NCI-H1105 treated with DMSO at 0.1 percent for 48 hours (cell line): ENCODE measurements around the gene CHRNG.
"Not testable (repeated sequence)": the region's sequence is repeated elsewhere in the genome, so short reads cannot be mapped to it uniquely, and the experiment has no call there.

Source experiments
- DNase-seq: peaks from one replicate; lab custom pipeline; 2025; lab: John Stamatoyannopoulos, UW

CHRNG gene

DNA sequence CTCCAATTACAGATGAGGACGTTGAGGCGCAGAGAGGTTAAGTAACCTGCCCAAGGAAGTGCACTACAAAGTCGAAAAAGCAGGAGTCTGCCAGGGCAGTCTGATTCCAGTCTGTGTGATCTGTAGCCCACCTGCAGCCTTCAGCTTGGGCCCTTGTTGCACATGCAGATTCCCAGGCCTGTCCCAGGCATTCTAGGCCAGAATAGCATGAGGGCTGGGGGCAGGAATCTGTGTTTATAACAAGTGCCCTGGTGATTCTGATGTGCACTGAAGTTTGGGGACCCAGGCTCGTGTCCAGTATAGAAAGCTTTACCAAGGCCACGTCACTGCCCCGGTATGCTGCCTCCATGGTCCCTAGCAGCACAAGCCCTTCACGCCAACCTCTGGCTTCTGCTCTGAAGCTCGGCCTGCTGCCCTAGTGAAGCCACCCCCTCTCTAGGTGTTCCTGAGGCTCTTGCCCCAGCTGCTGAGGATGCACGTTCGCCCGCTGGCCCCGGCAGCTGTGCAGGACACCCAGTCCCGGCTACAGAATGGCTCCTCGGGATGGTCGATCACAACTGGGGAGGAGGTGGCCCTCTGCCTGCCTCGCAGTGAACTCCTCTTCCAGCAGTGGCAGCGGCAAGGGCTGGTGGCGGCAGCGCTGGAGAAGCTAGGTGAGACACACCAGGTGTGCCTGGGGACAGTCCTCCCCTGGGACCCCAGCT is 4.6 kb downstream of the CHRNG start:
- DNase-seq, result no peak

DNA sequence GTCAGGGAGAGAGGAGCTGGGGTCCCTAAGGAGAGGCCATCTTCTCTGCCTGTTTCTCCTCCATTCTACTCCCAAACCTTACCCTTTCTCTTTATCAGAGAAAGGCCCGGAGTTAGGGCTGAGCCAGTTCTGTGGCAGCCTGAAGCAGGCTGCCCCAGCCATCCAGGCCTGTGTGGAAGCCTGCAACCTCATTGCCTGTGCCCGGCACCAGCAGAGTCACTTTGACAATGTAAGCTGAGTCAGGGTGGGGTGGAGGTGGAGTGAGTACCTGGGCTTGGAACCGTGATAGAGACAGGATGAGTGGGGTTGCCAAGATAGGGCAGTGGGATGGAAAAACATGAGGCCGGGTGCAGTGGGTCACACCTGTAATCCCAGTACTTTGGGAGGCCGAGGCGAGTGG is 5.2 kb downstream of the CHRNG start:
- DNase-seq, result no peak

DNA sequence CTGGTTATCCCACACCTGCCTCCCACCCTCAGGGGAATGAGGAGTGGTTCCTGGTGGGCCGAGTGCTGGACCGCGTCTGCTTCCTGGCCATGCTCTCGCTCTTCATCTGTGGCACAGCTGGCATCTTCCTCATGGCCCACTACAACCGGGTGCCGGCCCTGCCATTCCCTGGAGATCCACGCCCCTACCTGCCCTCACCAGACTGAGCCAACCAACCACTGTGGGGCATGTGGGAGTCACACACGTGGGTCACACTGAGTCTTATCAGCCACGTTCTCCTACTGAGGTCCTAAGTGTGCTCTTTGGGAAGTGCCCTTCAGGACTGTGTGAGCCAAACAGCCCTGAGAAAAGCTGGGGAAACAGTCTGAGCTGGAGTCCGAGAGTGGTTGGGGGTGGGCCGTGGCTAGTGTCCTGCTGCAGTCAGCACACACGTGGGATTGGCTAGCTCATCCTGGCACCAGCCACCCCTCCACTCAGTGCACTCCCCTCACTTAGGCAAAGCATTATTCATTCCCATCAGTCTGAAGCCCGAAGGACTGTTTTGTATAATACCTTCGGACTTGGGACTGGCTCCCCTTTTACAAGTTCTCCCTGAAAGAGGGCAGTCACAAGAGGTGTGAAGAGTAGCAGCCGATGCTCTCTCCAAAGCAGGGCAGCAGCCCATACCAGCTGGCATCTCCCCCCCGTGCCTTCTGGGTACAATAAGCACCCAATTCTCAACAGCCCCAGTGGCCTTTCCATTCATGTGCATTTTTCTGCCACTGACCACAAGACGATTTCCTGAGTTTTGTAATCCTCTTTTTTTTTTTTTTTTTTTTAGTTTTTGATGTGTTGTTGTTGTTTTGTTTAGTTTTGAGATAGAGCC is 6.3 kb downstream of the CHRNG start:
- DNase-seq, result no peak

DNA sequence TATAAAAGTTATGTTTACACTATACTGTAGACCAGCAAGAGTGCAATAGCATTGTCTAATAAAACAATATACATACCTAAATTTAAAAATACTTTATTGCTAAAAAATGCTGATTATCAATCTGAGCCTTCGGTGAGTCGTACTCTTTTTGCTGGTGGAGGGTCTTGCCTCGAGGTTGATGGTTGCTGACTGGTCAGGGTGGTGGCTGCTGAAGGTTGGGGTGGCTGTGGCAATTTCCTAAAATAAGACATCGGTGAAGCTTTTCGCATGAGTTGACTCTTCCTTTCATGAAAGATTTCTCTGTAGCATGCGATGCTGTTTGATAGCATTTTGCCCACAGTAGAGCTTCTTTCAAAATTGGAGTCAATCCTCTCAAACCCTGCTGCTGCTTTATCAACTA is 8.5 kb downstream of the CHRNG start:
- no peak for DNase-seq

DNA sequence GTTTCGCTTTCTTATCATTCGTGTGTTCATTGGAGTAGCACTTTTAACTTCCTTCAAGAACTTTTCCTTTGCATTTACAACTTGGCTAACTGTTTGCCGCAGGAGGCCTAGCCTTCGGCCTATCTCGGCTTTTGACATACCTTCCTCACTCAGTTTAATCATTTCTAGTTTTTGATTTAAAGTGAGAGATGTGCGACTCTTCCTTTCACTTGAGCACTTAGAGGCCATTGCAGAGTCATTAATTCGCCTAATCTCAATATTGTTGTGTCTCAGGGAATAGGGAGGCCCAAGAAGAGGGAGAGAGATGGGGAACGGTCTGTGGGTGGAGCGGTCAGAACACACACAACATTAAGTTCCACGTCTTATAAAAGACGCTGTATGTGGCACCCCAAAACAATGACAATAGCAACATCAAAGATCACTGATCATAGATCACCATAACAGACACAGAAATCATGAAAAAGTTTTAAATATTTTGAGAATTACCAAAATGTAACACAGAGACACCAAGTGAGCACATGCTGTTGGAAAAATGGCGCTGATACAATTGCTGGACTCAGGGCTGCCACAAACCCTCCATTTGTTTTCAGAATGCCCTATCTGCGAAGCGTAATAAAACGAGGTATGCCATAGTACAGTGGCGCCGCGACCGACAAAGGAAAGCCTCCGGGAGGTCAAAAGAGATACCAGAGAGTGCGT is 10.3 kb downstream of the CHRNG start:
- DNase-seq, result peak; percentile 51

DNA sequence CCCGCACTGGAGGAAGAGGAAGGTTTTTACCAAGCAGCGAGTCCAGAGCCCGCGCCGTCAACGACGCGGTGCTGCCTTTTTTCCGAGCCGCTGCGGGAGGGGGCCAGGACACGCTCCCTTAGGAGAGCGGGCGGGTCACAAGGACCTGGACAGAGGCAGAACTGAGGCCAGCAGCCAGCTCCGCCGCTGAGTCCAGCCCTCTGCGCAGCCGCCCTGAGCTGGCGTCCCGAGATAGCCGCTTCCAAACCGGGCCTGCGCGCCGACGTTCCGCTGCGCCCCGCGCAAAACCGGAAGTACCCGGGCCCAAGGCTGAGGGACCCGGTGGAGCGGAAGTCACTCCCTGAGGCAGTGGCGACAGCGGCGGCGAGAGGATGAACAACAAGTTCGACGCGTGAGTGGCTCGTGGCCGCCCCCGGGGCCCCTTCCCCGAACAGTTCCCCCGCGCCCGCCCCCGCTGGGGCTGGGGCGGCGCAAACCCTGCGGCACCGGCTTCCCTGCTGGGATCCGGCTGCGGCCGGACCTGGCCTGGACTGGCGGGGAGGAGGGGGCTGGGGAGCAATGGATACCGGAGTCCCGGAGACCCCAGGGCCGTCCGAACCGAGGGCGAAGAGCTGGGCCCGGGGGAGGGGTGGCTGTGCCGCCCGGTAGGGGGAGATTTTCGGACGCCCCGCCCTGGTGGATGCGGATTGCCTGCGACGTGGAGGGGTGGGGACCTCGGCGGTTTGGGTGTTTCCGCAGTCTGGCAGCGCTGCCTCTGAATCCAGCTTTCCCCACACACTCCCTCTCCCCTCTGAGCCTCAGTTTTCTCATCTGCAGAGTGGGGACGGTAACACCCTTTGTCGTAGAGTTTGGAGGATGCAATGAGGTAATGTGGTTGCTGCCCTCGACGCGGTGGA is 11.1 kb downstream of the CHRNG start, which contains the start of the genes EIF4E2 and TIGD1:
Gene EIF4E2, plus strand, starts transcription at position 336 of the 896 bp plus-strand sequence. Its CDS starts 36 bp downstream, at position 372.
Gene TIGD1, minus strand, starts transcription at position 204 of the 896 bp plus-strand sequence. CDS start 675 bp downstream, outside the sequence.
- peak; percentile 78 for DNase-seq

DNA sequence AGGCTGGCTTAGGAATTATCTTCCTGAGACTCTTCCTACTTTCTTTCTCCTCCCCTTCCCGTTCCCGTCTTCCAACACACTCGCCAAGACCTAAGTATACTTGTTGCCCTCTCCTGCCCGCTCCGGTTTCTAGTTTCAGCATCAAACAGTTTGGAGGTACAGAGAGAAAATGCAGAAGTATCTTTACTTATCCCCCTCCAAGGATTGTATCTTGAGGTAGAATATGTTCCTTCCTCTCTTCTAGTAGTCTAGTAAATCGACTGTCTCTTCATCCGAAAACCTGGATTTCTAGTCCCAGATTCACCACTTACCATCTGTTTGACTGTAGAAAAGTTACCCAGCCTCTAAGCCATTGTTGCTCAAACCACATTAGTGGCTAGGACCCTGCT is 11.8 kb downstream of the CHRNG start:
- no peak for DNase-seq

DNA sequence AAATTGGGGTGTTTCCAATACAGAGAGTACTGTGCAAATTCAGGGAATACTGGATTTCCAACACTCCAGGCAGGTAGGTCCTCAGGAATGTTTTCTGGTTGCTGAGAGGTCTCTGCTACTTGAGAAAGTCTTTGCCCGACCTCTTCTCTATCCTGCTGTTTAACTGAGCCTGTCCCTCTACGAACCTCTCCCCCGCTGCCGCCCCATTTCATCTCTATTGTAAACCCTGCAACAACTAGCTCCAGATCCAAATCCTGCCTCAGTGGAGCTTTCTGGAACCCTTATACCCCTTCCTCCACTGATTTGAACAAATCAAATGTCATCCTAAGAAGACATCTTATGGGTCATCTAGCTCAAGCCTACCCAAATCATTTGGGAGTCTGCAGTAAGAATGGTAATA is 12.3 kb downstream of the CHRNG start:
- no peak for DNase-seq

DNA sequence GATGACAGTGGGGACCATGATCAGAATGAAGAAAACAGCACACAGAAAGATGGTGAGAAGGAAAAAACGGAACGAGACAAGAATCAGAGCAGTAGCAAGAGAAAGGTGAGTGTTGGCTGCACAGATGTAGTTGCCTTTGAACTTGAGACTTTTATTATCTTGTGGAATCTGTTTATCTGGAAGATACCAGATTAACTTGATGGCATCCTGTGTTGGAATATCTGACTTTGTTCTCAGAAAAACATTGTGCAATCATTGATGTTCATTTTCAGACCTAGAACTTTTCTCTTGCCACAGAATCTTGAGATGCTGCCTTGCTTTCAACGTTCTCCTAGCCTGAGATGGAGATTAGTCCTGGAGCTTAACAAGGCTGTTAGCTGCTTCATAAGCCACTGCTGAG is 16.9 kb downstream of the CHRNG start:
- no peak for DNase-seq

DNA sequence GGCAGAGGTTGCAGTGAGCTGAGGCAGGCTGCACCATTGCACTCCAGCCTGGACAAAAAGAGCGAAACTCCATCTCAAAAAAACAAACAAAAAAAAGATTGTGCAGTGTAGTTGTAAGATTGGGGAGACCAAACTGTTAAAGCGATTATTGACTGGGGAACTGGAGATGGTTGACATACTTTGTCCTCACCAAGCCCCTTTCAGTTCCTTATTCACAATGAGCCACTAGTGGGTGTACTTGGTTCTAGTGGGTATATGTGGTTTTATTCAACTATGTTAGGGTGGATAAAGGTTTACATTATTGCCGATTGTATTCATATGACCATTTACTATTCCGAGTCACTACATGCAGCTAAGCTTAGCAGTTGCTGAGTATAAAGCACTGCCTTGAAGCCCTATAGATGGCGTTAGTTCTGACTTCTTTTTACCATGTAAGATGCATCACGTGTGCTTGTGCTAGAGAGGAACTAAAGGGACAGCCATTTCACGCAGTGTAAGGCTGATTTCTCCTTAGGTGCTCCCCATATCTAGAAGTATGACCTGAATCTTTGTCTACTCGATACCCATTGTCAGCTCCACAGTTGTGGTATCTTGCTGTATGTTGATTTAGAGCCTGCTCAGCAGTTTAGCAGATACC is 23.1 kb downstream of the CHRNG start:
- no peak for DNase-seq

DNA sequence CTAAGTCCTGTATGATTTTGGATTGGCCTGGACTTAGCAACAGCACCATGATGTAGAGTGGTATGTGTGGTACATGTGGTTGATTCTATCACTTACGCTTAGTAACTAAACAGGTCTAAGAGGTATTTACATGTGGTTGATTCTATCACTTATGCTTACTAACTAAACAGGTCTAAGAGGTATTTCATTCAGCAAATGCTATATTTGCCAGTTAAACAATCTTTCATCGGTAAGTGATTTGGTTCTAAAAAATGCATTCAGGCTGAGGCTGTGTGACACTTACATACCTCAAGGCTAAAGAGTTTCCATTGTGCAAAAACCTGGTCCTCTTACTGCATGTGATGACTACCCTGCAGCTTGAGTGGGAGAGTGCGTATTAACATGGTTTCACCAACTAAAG is 24.1 kb downstream of the CHRNG start:
- no peak for DNase-seq

DNA sequence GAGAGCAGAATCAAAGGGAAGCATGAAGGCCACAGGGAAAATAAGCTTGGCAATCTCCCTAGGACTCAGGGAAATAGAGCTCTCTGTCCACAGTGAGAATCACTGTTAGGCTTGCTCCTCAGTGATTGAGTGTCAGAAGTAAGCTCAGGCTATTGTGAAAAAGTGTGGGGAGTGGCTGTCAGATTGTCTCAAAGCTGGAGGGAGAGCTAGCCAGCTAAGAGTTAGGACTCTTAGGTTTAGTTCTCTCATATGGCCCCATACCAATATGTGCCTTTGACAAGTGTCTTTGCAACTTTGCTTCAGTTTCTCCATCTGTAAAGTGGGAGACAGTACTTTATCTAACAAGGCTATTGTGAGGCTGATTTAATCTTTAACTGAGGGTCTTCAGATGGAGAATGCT is 28.2 kb downstream of the CHRNG start:
- no peak for DNase-seq

DNA sequence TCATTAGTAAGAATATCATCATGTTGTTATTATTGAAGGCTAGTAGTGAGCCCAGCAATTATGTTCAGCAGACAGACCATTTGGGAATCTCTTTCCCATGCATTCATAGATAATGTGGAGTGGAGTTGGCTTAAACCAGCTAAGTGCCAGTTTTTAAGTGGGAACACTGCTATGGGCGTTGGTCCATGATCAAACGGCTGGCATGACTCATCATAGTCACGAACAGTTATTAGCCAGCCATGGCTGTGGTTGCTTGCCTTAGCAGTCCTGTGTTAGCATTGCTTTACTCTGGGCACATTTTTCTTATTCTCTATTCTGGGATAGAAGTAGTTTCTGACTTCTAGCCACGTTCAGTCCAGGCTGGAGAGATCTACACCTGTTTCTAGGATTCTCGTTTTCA is 28.7 kb downstream of the CHRNG start:
- DNase-seq, result no peak

DNA sequence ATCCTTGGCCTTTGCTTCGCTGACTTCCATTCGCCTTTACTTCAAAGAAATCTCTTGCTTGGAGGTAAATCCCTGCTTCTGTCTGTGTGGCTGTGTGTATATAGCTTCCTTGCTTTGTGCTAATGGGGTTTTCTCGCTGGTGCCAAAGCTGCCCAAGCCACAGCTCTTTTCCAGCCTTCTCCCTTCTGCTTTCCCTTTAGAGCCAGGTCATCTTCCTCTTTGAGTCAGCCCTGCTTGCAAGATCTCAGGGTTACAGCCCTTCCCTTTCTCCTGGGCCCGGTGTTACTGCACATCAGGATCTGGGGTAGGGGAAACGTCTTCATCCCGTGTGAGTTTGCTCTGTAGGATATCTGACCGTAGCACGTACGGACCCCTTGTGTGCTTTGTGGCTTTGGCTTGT is 30.0 kb downstream of the CHRNG start:
- no peak for DNase-seq

DNA sequence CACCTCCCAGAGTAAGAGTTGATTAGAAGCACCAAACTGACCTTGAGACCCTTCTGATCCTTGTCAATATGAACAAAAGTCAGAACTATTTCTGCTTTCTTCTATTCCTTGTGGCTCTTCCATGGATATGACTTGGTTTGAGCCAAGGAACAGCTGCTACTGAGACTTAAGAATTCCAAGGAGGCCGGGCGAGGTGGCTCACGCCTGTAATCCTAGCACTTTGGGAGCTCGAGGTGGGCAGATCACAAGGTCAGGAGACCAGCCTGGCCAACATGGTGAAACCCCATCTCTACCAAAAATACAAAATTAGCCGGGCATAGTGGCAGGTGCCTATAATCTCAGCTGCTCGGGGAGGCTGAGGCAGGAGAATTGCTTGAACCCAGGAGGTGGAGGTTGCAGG is 31.0 kb downstream of the CHRNG start:
- not testable (repeated sequence) for DNase-seq

DNA sequence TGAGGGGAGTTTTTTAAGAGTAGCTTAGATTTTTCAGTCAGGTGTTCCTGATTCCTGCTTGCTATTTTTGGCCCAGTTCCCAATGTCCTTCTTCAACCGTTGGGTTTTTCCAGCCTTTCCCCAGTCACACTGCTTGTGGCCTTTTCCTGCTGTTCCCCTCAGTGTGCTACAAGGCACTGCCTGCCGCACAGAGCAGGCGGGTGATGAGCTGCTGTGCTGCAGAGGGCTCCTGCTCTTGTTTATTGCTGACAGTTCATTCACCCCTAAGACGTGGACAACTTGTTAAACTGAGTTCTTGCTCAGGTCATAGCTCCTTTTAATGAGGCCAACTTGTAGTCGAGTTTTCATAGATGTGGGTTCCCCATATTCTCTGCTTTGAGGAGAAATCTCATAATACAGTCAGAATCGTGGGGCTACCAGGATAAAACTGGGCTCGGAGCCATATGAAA is 31.6 kb downstream of the CHRNG start:
- no peak for DNase-seq

DNA sequence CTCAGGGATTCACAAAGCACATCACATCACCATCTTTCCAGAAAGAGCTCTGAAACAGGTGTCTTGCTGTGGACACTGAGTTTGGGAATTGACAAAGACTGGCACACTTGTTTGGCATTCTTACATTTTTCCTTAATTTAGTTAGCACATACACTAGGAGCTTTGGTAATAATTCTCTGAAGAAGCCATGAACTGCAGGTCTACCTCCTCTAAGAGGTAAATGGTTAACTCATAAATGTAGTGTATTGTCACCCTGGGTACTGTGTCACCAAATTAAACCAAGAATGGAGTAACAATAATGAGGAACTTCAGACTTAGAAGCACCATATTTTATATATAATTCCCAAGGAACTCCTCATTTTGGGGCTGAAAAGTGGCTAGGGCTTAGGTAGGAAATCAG is 33.5 kb downstream of the CHRNG start:
- no peak for DNase-seq

DNA sequence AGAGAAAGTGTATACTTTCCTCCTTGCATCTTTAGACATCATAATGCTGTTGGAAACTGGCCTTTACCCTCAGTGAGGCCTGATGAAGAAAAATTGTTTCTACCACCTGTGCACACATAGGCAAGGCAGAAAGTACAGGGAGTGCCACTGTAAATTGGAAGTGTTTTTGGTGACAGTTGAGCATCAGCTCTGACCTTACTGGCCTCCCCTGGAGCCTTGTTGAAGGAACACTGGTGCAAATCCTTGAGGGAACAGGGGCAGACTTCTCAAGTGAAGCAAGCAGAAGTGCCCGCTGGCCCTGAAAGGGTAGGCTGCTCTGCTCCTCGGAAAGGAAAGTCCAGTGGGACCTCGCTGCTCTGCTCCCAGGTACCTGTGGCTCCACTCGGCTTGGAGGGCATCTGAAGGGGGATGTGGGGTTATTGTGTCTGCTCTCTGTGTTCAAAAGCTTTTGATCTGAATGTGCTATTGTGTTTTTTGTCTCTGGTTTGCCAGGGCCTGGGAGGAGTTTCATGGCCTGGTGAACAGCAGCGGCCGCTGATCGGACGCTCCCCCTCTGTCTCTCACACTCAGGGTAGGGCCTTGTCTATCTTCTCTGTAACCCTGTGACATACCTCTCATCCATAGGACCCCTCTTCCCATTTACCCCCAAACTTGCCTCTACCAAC is 34.4 kb downstream of the CHRNG start:
- DNase-seq, result no peak

DNA sequence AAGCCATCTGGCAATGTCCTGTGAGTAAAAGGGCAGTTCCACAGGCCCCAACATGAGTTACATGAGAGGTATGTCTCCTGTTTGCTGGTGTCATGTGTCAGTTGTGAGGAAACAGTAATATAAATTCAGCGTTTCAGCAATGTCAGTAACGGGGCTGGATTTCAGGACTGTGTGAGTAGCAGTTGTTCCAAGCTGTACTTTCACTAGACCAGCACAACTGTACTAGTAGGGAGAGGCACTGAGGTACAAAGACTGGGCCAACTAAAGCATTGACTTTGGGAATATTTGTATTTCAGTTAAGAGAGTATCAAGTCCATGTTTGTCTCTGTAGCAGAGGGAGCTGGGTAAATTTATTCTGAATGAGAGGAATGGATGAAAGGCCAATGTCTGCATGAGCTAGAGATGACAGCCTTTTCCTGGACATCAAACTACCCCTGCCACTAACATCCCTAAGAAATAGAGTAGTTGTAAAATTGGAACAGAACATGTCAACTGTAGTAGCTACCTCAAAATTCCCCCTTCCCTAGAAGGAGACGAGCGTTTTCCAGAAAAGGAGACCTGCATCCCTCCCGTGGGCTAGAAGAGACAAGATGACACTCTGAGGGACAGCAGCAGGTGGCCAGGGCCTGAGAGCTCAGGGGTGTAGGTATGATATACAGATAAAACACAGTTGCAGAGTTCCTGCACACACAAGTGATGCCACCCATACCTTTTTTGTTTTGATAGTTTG is 35.3 kb downstream of the CHRNG start:
- no peak for DNase-seq

DNA sequence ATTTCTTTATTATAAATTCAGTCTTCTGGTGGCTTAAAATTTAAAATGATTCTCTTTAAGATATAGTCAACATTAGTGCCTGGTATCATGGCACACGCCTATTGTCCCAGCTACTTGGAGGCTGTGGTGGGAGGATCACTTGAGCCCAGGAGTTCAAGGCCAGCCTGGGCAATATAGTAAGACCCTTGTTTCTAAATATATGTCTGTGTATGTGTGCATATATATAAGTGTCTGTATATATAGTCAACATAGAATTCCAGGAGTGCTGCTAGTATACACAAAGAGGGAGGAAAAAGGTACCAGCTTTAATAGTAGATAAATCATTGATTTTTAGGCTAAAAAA is 35.9 kb downstream of the CHRNG start:
- DNase-seq, result no peak
